Activated CD4-positive, alpha-beta T cell treated with anti-CD3 and anti-CD28 coated beads for 36 hours (primary cell): ENCODE measurements around the gene FOXN3. TPM values are rescaled to one million over a fixed set of nuclear protein-coding genes. Genes with fewer than 3 reads are reported as not detected.

ENCODE experiments used
- ATAC-seq: fragments of 200-7000 bp; cut with Tn5 transposase; one replicate; pipeline ENCODE4 v1.10.0; 2021; ENCODE audit warnings: mild to moderate bottlenecking, moderate library complexity
- CTCF ChIA-PET: fragments of 350-600 bp; sonication (Branson Sonifier 250); formaldehyde crosslinking; loops from one replicate; lab custom pipeline; 2021; ENCODE audit warnings: antibody characterized with exemption; lab: Charles Lee
- POLR2A ChIA-PET: fragments of 350-600 bp; sonication (Branson Sonifier 250); formaldehyde crosslinking; loops from one replicate; lab custom pipeline; 2021; ENCODE audit warnings: antibody characterized with exemption, inconsistent platforms; lab: Charles Lee
- DNase-seq: peaks from one replicate; pipeline ENCODE4 v3.0.0-alpha.2; 2020
- H3K27ac Mint-ChIP-seq: one replicate; pipeline ENCODE4 v1.8.0; 2021; ENCODE audit warnings: mixed read lengths
- H3K27me3 Mint-ChIP-seq: one replicate; pipeline ENCODE4 v1.8.0; 2021; ENCODE audit warnings: mixed read lengths
- H3K36me3 Mint-ChIP-seq: one replicate; pipeline ENCODE4 v1.8.0; 2021; ENCODE audit warnings: low read depth, mixed read lengths
- H3K4me1 Mint-ChIP-seq: one replicate; pipeline ENCODE4 v1.8.0; 2021; ENCODE audit warnings: mixed read lengths
- H3K4me3 Mint-ChIP-seq: one replicate; pipeline ENCODE4 v1.8.0; 2021; ENCODE audit warnings: mild to moderate bottlenecking, moderate library complexity, mixed read lengths
- H3K9me3 Mint-ChIP-seq: one replicate; pipeline ENCODE4 v1.8.0; 2021; ENCODE audit warnings: low read depth, mixed read lengths
- intact Hi-C, 2 experiments: fragments of 100-400 bp; cut with DNase I in 1 of 2; cut with micrococcal nuclease in 1 of 2; formaldehyde crosslinking; loops; one replicate each; pipeline versions ENCODE4 v1.14.2 to v1.15.1; 2022 to 2024; cut with DNase I, micrococcal nuclease
- total RNA-seq, 2 experiments: library from RNA; stranded (reverse); gene quantifications; one replicate each; pipeline ENCODE4 v1.2.3, GENCODE V29; 2021

Gene FOXN3
- total RNA-seq, 2 experiments from 2014 or later, result 69.1 to 76.3 TPM

DNA sequence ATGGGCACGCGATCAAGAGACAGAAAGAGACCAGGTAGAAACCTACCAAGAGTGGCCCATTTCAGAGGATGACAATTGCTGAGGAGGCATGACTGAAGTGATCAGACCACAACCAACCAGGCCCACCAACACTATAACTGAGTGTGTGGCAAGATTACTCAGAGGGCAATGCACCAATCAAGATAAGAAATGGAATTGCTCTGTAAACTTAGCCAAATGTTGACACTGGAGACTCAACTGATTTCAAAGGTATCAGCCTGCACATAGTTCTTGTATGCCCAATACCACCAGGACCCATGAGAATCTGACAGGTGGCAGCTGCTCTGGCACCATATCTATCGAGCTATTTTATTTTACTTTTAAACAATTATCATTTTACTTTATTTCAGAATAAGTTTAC, 128.9 kb downstream of the FOXN3 start:
- Mint-ChIP-seq H3K36me3 (peaks cover 16% of the 10 kb centered on the region), H3K27ac (no peak overlapping the region), H3K4me3 (no peak overlapping the region), H3K27me3 (no peaks in the 10 kb centered on the region), H3K4me1 (peaks cover 58% of the 10 kb centered on the region), H3K9me3 (no peaks in the 10 kb centered on the region)
- intact Hi-C loops, result no loop called here
- DNase-seq (no peak), ATAC-seq (peak; percentile 37)
- ChIA-PET CTCF (no interaction called here), POLR2A (no interaction called here)

GRCh38 chr14:89284333-89285058, 132.5 kb downstream of the FOXN3 start:
- Mint-ChIP-seq H3K27me3 (no peaks in the 10 kb centered on the region), H3K27ac (no peak overlapping the region), H3K36me3 (peaks cover 25% of the 10 kb centered on the region), H3K9me3 (no peaks in the 10 kb centered on the region), H3K4me1 (peaks cover 50% of the 10 kb centered on the region), H3K4me3 (no peak overlapping the region)
- CTCF ChIA-PET, result interaction anchor here (0.6 to 1.4 kb wide), 2 partner anchors 55 to 203 kb away, joined by 3 read pairs; no protein-coding TSS in a partner anchor
- DNase-seq (no peak), ATAC-seq (no peak)
- intact Hi-C loops, result no loop called here
- POLR2A ChIA-PET, result interaction anchor here (0.6 kb wide), 1 partner anchor 19 kb away, joined by 3 read pairs; no protein-coding TSS in a partner anchor

DNA sequence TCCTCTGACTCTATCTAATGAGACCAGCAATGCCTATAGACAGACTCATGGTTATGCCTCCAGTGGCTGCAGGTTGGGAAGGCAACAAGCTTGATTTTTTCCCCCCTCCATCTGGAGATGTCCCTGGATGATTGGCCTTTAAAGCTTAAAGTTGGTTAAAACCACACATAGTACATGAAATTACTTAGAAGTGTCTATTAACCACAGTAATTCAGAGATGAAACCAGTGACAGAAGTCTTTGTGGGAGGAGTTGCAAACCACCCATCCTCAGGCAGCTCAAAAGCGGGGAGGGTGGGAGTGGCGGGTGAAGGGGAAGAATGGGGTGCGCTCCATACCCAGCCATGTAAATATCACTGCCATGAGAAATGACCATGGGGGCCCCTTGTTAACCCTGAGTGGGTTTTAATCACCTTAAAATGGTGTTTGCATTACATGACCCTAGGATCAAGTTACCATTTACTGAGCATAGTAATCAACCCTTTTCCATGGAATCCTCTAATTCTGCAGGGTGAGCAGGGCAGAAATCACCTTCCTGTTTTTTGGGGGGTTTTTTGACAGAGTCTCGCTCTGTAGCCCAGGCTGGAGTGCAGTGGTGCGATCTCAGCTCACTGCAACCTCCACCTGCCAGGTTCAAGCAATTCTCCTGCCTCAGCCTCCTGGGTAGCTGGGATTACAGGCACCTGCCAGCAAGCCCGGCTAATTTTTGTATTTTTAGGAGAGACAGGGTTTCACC, 133.5 kb downstream of the FOXN3 start:
- peak; percentile 57 for DNase-seq
- intact Hi-C loops, result no loop called here
- Mint-ChIP-seq H3K4me3 (no peak overlapping the region), H3K27me3 (no peaks in the 10 kb centered on the region), H3K36me3 (peaks cover 32% of the 10 kb centered on the region), H3K4me1 (peaks cover 60% of the 10 kb centered on the region), H3K9me3 (no peaks in the 10 kb centered on the region), H3K27ac (peak overlapping the region; percentile 12)
- ChIA-PET POLR2A (interaction anchor here (0.5 to 0.9 kb wide), 3 partner anchors 14 to 341 kb away, joined by 3 to 6 read pairs (median 4); no protein-coding TSS in a partner anchor), CTCF (interaction anchor here (0.6 to 1.4 kb wide), 3 partner anchors 54 to 949 kb away, joined by 3 to 4 read pairs (median 3); no protein-coding TSS in a partner anchor)
- ATAC-seq, result peak; percentile 86

GRCh38 chr14:89282191-89282590, 134.8 kb downstream of the FOXN3 start:
- peaks cover 67% of the 10 kb centered on the region for H3K4me1 Mint-ChIP-seq

DNA sequence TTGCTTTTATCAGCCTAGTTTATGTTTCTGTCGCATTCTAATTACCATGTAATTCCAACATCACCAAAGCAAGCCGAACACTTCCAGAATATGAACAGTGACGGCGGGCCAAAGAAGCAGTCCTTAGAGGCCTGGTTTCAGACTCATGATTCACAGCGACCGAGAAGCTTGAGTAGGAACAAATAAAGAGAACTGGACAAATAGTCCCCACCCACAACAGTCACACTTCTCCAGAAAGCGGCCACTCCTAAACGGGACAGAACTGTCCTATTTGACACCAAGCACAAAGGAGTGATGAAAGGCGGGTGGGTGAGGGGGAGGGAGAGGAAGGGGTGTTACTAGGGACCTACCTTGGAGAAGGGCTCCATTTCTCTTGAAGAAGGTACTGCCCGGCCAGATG, 136.4 kb downstream of the FOXN3 start:
- CTCF ChIA-PET, result no interaction called here
- intact Hi-C loops, result no loop called here

More at GRCh38 chr14:89282191-89282590, 134.8 kb downstream of the FOXN3 start:
- H3K36me3 Mint-ChIP-seq, result peaks cover 43% of the 10 kb centered on the region
- no peak for DNase-seq
- no peak overlapping the region for H3K4me3 Mint-ChIP-seq
- H3K9me3 Mint-ChIP-seq, result no peaks in the 10 kb centered on the region
- no peak overlapping the region for H3K27ac Mint-ChIP-seq
- POLR2A ChIA-PET, result interaction anchor here (1.0 kb wide), 1 partner anchor 83 kb away, joined by 3 read pairs; no protein-coding TSS in a partner anchor
- intact Hi-C loops, result no loop called here
- no peaks in the 10 kb centered on the region for H3K27me3 Mint-ChIP-seq
- ATAC-seq, result no peak
- CTCF ChIA-PET, result no interaction called here

DNA sequence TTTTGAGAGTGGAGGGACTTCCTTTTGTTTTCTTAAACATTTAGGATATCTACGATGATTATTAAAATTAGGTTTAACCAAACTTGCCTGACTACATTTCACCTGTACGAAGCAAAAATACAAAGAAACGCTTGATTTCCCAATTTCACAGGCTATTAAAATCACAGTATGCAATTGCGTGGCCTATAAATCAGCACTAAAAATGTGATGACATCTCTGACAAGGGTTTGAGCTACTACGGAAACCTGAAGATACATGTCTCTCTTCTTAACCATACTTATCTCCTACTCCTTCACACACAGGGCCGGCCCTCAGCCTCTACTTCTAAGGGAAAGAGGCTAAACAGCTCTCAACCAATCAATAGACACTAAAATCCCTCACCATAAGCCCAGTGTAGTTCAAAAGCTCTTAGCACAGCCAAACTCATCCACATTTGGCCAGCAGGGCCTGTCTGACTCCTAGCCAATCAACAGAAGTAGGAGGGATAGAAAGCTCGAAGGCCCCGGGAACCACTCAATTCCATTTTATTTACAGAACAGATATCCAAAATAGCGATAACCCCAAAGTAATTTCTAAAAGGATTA, 137.3 kb downstream of the FOXN3 start:
- H3K36me3 Mint-ChIP-seq, result peaks cover 52% of the 10 kb centered on the region
- H3K27me3 Mint-ChIP-seq, result no peaks in the 10 kb centered on the region
- no peak for DNase-seq
- H3K4me1 Mint-ChIP-seq, result peaks cover 80% of the 10 kb centered on the region
- POLR2A ChIA-PET, result no interaction called here
- no peak overlapping the region for H3K4me3 Mint-ChIP-seq
- H3K27ac Mint-ChIP-seq, result no peak overlapping the region
- CTCF ChIA-PET, result interaction anchor here (0.6 kb wide), 1 partner anchor 47 kb away, joined by 3 read pairs; no protein-coding TSS in a partner anchor
- intact Hi-C loops, result loop anchor here in 1 of 2 experiments (5.0 kb wide), 1 partner anchor 138 kb away; the partner anchor contains the start of gene FOXN3
- H3K9me3 Mint-ChIP-seq, result no peaks in the 10 kb centered on the region
- ATAC-seq, result no peak

More for the DNA sequence above, 136.4 kb downstream of the FOXN3 start:
- DNase-seq, result no peak
- no peak overlapping the region for H3K4me3 Mint-ChIP-seq
- no peaks in the 10 kb centered on the region for H3K27me3 Mint-ChIP-seq
- H3K27ac Mint-ChIP-seq, result no peak overlapping the region
- POLR2A ChIA-PET, result no interaction called here
- ATAC-seq, result no peak
- no peaks in the 10 kb centered on the region for H3K9me3 Mint-ChIP-seq
- H3K36me3 Mint-ChIP-seq, result peaks cover 52% of the 10 kb centered on the region
- H3K4me1 Mint-ChIP-seq, result peaks cover 72% of the 10 kb centered on the region

DNA sequence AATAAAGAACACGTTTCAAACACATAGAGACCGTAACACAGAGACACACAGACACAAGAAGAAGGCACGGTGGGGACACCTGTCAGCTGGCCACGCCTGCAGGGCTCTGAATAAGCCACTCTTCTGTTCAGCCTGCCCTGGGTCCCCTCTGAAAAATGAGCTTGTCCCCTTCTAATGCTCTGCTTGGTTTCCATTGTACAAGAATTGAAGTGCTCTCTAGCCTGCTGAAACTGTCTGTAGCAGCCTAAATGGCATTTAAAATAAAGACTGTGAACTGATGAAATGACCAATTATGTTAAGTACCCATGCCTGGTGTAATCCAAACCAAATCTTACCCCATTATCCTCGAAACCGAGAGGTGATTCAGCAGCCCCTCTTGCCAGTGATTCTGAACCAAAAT, 139.8 kb downstream of the FOXN3 start:
- ChIA-PET CTCF (no interaction called here), POLR2A (no interaction called here)
- peak overlapping the region; percentile 34 for H3K4me3 Mint-ChIP-seq
- H3K36me3 Mint-ChIP-seq, result peaks cover 50% of the 10 kb centered on the region
- H3K27ac Mint-ChIP-seq, result peak overlapping the region; percentile 82
- no peaks in the 10 kb centered on the region for H3K9me3 Mint-ChIP-seq
- H3K27me3 Mint-ChIP-seq, result no peaks in the 10 kb centered on the region
- DNase-seq, result peak; percentile 20
- no peak for ATAC-seq
- H3K4me1 Mint-ChIP-seq, result peaks cover 71% of the 10 kb centered on the region
- intact Hi-C loops, result loop anchor here in 1 of 2 experiments (5.0 kb wide), 1 partner anchor 140 kb away; the partner anchor contains the start of gene FOXN3

DNA sequence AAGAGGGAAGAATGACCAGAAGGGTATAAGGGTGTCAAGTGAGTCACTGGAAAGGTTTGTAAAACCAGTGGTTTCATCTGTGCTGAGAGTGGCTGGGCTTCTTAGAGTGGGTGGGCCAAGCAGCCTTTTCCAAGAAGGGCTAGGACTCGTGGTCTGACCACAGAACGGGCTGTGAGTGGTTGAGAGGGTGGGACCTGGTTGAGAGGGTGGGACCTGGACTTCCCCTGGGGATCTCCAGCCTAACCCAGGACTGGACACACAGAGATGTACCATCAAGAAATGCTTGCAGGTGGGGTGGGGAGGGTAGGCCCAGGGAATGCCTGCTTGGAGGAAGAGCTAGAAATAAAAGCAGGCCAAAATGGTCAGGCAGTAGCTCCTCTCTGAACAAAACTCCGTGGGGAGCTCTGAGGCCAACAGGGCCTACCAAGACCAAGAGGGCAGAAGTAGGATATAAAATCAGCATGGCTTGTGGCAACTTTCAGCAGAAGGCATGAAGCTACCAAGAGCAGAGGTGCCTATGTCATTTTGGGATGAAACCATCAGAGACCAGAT, 140.5 kb downstream of the FOXN3 start:
- H3K4me1 Mint-ChIP-seq, result peaks cover 69% of the 10 kb centered on the region
- POLR2A ChIA-PET, result no interaction called here
- H3K36me3 Mint-ChIP-seq, result peaks cover 46% of the 10 kb centered on the region

DNA sequence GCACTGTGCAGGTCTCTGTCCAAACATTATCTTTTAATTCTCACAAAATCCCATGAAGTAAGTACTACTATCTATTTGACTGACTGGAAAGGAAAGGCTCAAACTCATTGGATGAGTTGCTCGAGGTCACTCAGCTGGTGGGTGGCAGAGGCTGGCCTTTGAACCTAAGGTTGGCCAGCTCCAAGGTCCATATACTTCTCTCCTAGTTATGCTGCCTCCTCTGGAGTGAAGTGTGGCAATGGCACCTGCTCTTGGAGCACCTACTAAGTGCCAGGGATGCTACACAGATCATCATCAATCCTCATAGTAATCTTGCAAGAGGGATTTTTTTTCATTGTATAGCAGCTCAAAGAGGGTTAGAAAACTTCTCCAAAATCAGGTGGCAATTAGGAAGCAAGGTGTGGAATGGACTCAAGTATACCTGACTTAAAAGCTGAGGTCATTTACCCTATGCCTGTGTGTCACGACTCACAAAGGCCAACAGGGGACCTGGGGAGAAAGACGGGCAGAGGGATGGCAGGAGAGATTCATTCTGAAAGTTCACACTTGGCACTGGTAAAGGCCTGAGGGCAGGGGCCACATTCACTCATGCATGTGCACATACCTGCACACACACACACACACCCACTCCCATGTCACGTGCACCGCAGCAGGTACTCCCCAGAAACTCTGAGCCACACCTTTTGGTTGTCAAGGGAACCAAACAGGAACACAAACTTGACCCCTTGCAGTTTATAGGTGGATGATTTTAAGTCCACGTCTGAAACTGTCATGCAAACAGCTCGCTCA, 146.4 kb downstream of the FOXN3 start:
- intact Hi-C loops, result no loop called here
- peaks cover 64% of the 10 kb centered on the region for H3K4me1 Mint-ChIP-seq
- no peak for DNase-seq
- POLR2A ChIA-PET, result no interaction called here
- H3K27ac Mint-ChIP-seq, result no peak overlapping the region
- H3K36me3 Mint-ChIP-seq, result peaks cover 10% of the 10 kb centered on the region
- ATAC-seq, result no peak
- no peaks in the 10 kb centered on the region for H3K27me3 Mint-ChIP-seq
- H3K4me3 Mint-ChIP-seq, result no peak overlapping the region
- CTCF ChIA-PET, result interaction anchor here (0.6 to 1.1 kb wide), 2 partner anchors 14 to 18 kb away, joined by 3 read pairs; no protein-coding TSS in a partner anchor
- H3K9me3 Mint-ChIP-seq, result no peaks in the 10 kb centered on the region

More for the DNA sequence above, 140.5 kb downstream of the FOXN3 start:
- Mint-ChIP-seq H3K4me3 (peak overlapping the region; percentile 3), H3K9me3 (no peaks in the 10 kb centered on the region), H3K27me3 (no peaks in the 10 kb centered on the region), H3K27ac (peak overlapping the region; percentile 90)
- DNase-seq, result peak; percentile 87
- ATAC-seq, result peak; percentile 91
- CTCF ChIA-PET, result no interaction called here
- intact Hi-C loops, result loop anchor here (1.0 to 5.0 kb wide), 2 partner anchors 89 to 141 kb away; partner anchors contain the start of gene FOXN3 (in 1 of the 2)

- no peaks in the 10 kb centered on the region for H3K27me3 Mint-ChIP-seq
- no peaks in the 10 kb centered on the region for H3K9me3 Mint-ChIP-seq
- DNase-seq (no peak), ATAC-seq (no peak)
- intact Hi-C loops, result no loop called here
- no peak overlapping the region for H3K4me3 Mint-ChIP-seq
- ChIA-PET CTCF (interaction anchor here (1.0 kb wide), 1 partner anchor 383 kb away, joined by 3 read pairs; no protein-coding TSS in a partner anchor), POLR2A (interaction anchor here (0.5 kb wide), 1 partner anchor 284 kb away, joined by 3 read pairs; no protein-coding TSS in a partner anchor)
- peaks cover 64% of the 10 kb centered on the region for H3K4me1 Mint-ChIP-seq
- H3K36me3 Mint-ChIP-seq, result peaks cover 10% of the 10 kb centered on the region
- no peak overlapping the region for H3K27ac Mint-ChIP-seq
Observed at GRCh38 chr14:89269404-89269803, 147.6 kb downstream of the FOXN3 start.
